B cell (primary cell): ENCODE measurements around the gene ZNF184. TPM values are rescaled to one million over a fixed set of nuclear protein-coding genes. Genes with fewer than 3 reads are reported as not detected.
A peak's percentile ranks its signal among the peaks of the same experiment; 100 is the strongest.

Experiments used
- ATAC-seq: fragments of 200-7000 bp; cut with Tn5 transposase; one replicate; pipeline ENCODE4 v1.10.0; 2021; ENCODE audit warnings: low read depth, mild to moderate bottlenecking, moderate number of reproducible peaks, moderate library complexity
- CTCF ChIA-PET: fragments of 350-600 bp; sonication (Branson Sonifier 250); formaldehyde crosslinking; loops from one replicate; lab custom pipeline; 2021; ENCODE audit warnings: antibody characterized with exemption, inconsistent platforms; lab: Charles Lee
- POLR2A ChIA-PET: fragments of 350-600 bp; sonication (Branson Sonifier 250); formaldehyde crosslinking; loops from one replicate; lab custom pipeline; 2021; ENCODE audit warnings: antibody characterized with exemption; lab: Charles Lee
- DNase-seq: peaks from one replicate; pipeline ENCODE4 v3.0.0; 2013
- H2AFZ ChIP-seq: 2 replicates; pipeline ENCODE4 v1.6.1; 2012; ENCODE audit warnings: mild to moderate bottlenecking, low read depth, low read length; ENCODE audit not compliant: insufficient read depth, poor library complexity, severe bottlenecking
- H3K27ac ChIP-seq, 2 donors: 1 replicate in 1 of 2; 2 replicates in 1 of 2; pipeline ENCODE4 v1.5.1; 2012 to 2013; ENCODE audit warnings: low read length in 2 of 2, mild to moderate bottlenecking in 2 of 2, moderate library complexity in 1 of 2
- H3K27me3 ChIP-seq, 4 experiments: fragments of 200-600 bp in 1 of 4; sonication (generic) in 1 of 4; replicated peaks in 1 of 4; 1 replicate in 2 of 4; 2 replicates in 2 of 4; pipeline versions ENCODE4 v1.6.1 to v1.7.0; 2013 to 2016; ENCODE audit warnings: low read length in 3 of 4, mild to moderate bottlenecking in 2 of 4, mixed read lengths in 1 of 4, moderate library complexity in 1 of 4; ENCODE audit not compliant: insufficient read depth in 4 of 4, control insufficient read depth in 3 of 4; ENCODE audit errors: control extremely low read depth in 1 of 4
- H3K36me3 ChIP-seq, 2 experiments: replicated peaks in 1 of 2; 1 replicate in 1 of 2; 2 replicates in 1 of 2; pipeline versions ENCODE4 v1.6.1 to v1.7.1; 2013; ENCODE audit warnings: low read length in 1 of 2; ENCODE audit not compliant: insufficient read depth in 2 of 2, control insufficient read depth in 1 of 2; ENCODE audit errors: control extremely low read depth in 1 of 2, extremely low read depth in 1 of 2
- H3K4me1 ChIP-seq, 2 donors: fragments of 200-600 bp in 1 of 2; sonication (generic) in 1 of 2; 1 replicate in 1 of 2; 2 replicates in 1 of 2; pipeline versions ENCODE4 v1.5.1 to v1.6.1; 2013 to 2017; ENCODE audit warnings: low read length in 2 of 2; ENCODE audit not compliant: control insufficient read depth in 2 of 2, insufficient read depth in 2 of 2
- H3K4me2 ChIP-seq: replicated peaks from 2 replicates; pipeline ENCODE3; 2012; ENCODE audit warnings: mild to moderate bottlenecking, low read depth, low read length; ENCODE audit not compliant: poor library complexity, severe bottlenecking
- H3K4me3 ChIP-seq, 5 experiments: fragments of 200-600 bp in 1 of 5; sonication (generic) in 1 of 5; 1 replicate in 3 of 5; 2 replicates in 2 of 5; pipeline versions ENCODE4 v1.5.1 to v1.7.0; 2011 to 2016; ENCODE audit warnings: low read length in 4 of 5, mild to moderate bottlenecking in 4 of 5, low read depth in 2 of 5, control low read depth in 1 of 5, moderate library complexity in 1 of 5; ENCODE audit not compliant: insufficient read depth in 1 of 5; ENCODE audit errors: control extremely low read depth in 1 of 5, extremely low read depth in 1 of 5
- H3K79me2 ChIP-seq: fragments of 200-600 bp; sonication (generic); one replicate; pipeline ENCODE4 v1.6.0; 2016; ENCODE audit warnings: low read length; ENCODE audit not compliant: control insufficient read depth, insufficient read depth
- H3K9ac ChIP-seq: fragments of 200-600 bp; sonication (generic); 2 replicates; pipeline ENCODE4 v1.6.1; 2017; ENCODE audit warnings: mild to moderate bottlenecking, low read length, moderate library complexity
- H3K9me3 ChIP-seq, 3 donors: one replicate each; pipeline versions ENCODE4 v1.6.1 to v1.7.1; 2013; ENCODE audit warnings: low read length in 2 of 3; ENCODE audit not compliant: control insufficient read depth in 2 of 3, insufficient read depth in 1 of 3; ENCODE audit errors: control extremely low read depth in 1 of 3
- H4K20me1 ChIP-seq: 2 replicates; pipeline ENCODE4 v1.6.0; 2012; ENCODE audit warnings: mild to moderate bottlenecking, low read length; ENCODE audit not compliant: insufficient read depth, control insufficient read depth, poor library complexity, severe bottlenecking
- H3K27ac Mint-ChIP-seq: one replicate; pipeline ENCODE4 v1.8.0; 2021; ENCODE audit warnings: mixed read lengths
- H3K27me3 Mint-ChIP-seq: one replicate; pipeline ENCODE4 v1.8.0; 2021; ENCODE audit warnings: mixed read lengths
- H3K4me1 Mint-ChIP-seq: one replicate; pipeline ENCODE4 v1.8.0; 2021; ENCODE audit warnings: mixed read lengths
- H3K4me3 Mint-ChIP-seq: one replicate; pipeline ENCODE4 v1.8.0; 2021; ENCODE audit warnings: mixed read lengths
- H3K9me3 Mint-ChIP-seq: one replicate; pipeline ENCODE4 v1.8.0; 2022; ENCODE audit warnings: mixed read lengths; ENCODE audit not compliant: insufficient read depth
- EZH2 ChIP-seq: IDR thresholded peaks from 2 replicates; pipeline ENCODE4 v1.6.1; 2012; ENCODE audit warnings: borderline replicate concordance, low read depth, mild to moderate bottlenecking, moderate library complexity, low read length; ENCODE audit not compliant: insufficient read depth, poor library complexity, severe bottlenecking
- WGBS: methylation state at CpG from one replicate; pipeline ENCODE4 v1.1.5; 2013; ENCODE audit warnings: missing lambda C conversion rate; ENCODE audit not compliant: insufficient coverage; 5-methylcytosine and 5-hydroxymethylcytosine counted together
- intact Hi-C: fragments of 100-400 bp; cut with micrococcal nuclease; formaldehyde crosslinking; loops from one replicate; pipeline ENCODE4 v1.10.0; 2022
- polyA plus RNA-seq: library from polyadenylated mRNA; depleted of rRNA; stranded (reverse); fragments of >200 nt; gene quantifications from 2 replicates; pipeline ENCODE4 v1.2.3, GENCODE V29; 2012
- total RNA-seq, 2 donors: library from RNA; stranded (reverse); fragments of 120-200 nt in 1 of 2; gene quantifications; 1 replicate in 1 of 2; 2 replicates in 1 of 2; pipeline versions ENCODE4 v1.2.3 to v1.2.4, GENCODE V29; 2013 to 2022
- TF ChIP-seq, protein P1 (sequence below): fragments of 200-600 bp; IDR thresholded peaks from one replicate; pipeline ENCODE4 v1.8.0; 2022; ENCODE audit warnings: antibody characterized with exemption, mild to moderate bottlenecking

The ZNF184 gene
- total and polyA plus RNA-seq, 2 donors (not counting 1 experiment from before 2014, with no cell fraction given), result 3.7 to 11.8 TPM

DNA sequence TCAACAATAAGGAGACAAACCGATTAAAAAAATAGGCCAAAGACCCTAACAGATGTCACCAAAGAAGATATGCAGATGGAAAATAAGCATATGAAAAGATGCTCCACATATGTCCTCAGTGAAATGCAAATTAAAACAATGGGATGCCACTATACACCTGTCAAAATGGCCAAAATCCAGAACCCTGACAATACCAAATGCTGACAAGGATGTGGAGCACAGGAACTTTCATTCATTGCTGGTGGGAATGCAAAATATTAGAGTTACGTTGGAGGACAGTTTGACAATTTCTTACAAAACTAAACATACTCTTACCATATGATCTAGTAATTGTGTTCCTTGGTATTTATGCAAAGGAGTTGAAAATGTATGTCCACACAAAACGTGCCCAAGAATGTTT lies 1.8 kb upstream of the ZNF184 start:
- peaks cover 0 to under 1% of the 10 kb centered on the region in 2 experiments for H3K36me3 ChIP-seq
- POLR2A ChIA-PET, result no interaction called here
- no peak for DNase-seq
- Mint-ChIP-seq H3K4me1 (peaks cover 30% of the 10 kb centered on the region), H3K27ac (no peak overlapping the region), H3K4me3 (peak overlapping the region; percentile 20), H3K9me3 (no peaks in the 10 kb centered on the region), H3K27me3 (no peaks in the 10 kb centered on the region)
- intact Hi-C loops, result loop anchor here (5.0 to 10.0 kb wide), 11 partner anchors 287 to 1468 kb away; partner anchors contain the start of genes ABT1 and ZSCAN12
- H3K79me2 ChIP-seq, result peaks cover 8% of the 10 kb centered on the region
- no peaks in the 10 kb centered on the region for H3K9me3 ChIP-seq
- no peak overlapping the region for H3K4me3 ChIP-seq
- H3K9ac ChIP-seq, result no peak overlapping the region
- H4K20me1 ChIP-seq, result no peaks in the 10 kb centered on the region
- H3K4me2 ChIP-seq, result no peak overlapping the region
- no peak for TF ChIP-seq EZH2
- TF ChIP-seq, protein P1, sequence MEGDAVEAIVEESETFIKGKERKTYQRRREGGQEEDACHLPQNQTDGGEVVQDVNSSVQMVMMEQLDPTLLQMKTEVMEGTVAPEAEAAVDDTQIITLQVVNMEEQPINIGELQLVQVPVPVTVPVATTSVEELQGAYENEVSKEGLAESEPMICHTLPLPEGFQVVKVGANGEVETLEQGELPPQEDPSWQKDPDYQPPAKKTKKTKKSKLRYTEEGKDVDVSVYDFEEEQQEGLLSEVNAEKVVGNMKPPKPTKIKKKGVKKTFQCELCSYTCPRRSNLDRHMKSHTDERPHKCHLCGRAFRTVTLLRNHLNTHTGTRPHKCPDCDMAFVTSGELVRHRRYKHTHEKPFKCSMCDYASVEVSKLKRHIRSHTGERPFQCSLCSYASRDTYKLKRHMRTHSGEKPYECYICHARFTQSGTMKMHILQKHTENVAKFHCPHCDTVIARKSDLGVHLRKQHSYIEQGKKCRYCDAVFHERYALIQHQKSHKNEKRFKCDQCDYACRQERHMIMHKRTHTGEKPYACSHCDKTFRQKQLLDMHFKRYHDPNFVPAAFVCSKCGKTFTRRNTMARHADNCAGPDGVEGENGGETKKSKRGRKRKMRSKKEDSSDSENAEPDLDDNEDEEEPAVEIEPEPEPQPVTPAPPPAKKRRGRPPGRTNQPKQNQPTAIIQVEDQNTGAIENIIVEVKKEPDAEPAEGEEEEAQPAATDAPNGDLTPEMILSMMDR, result no peak
- H3K4me1 ChIP-seq, result peaks cover 21 to 28% of the 10 kb centered on the region in 2 donors
- H3K27me3 ChIP-seq, result no peaks in the 10 kb centered on the region
- no peak overlapping the region for H3K27ac ChIP-seq
- no peak overlapping the region for H2AFZ ChIP-seq
- ATAC-seq, result no peak
- WGBS, result no CpG with 5 or more reads among the region's 3 CpGs
- CTCF ChIA-PET, result no interaction called here

- peaks cover 33% of the 10 kb centered on the region for H3K4me1 Mint-ChIP-seq
- H3K79me2 ChIP-seq, result peaks cover 9% of the 10 kb centered on the region
- no peak overlapping the region for H2AFZ ChIP-seq
- H4K20me1 ChIP-seq, result no peaks in the 10 kb centered on the region
- CTCF ChIA-PET, result no interaction called here
- H3K9ac ChIP-seq, result no peak overlapping the region
- H3K9me3 ChIP-seq, result no peaks in the 10 kb centered on the region
- no peaks in the 10 kb centered on the region for H3K9me3 Mint-ChIP-seq
- H3K4me3 Mint-ChIP-seq, result peak overlapping the region; percentile 55
- no peak overlapping the region for H3K27ac ChIP-seq
- H3K27me3 Mint-ChIP-seq, result no peaks in the 10 kb centered on the region
- H3K36me3 ChIP-seq, result peaks cover 0 to 3% of the 10 kb centered on the region in 2 experiments
- intact Hi-C loops, result loop anchor here (5.0 to 10.0 kb wide), 7 partner anchors 287 to 1361 kb away; partner anchors contain the start of gene ZSCAN12
- DNase-seq (no peak), ATAC-seq (no peak)
- no peak overlapping the region for H3K4me2 ChIP-seq
- H3K4me3 ChIP-seq, result no peak overlapping the region
- 94% methylated on average over 4 of the region's 4 CpGs for WGBS
- peaks cover 21 to 28% of the 10 kb centered on the region in 2 donors for H3K4me1 ChIP-seq
- H3K27ac Mint-ChIP-seq, result peak overlapping the region; percentile 2
- H3K27me3 ChIP-seq, result no peaks in the 10 kb centered on the region
- no peak for TF ChIP-seq EZH2
- TF ChIP-seq, protein P1, result no peak
- POLR2A ChIA-PET, result interaction anchor here (0.6 kb wide), 1 partner anchor 1592 kb away, joined by 7 read pairs; no protein-coding TSS in a partner anchor
Measured at GRCh38 chr6:27474172-27474465, 1.2 kb upstream of the ZNF184 start.
